SH-SY5Y (cell line): Measurements from ENCODE around the gene PEX7.

Experiments used
- GATA2 ChIP-seq: IDR thresholded peaks from 2 replicates; pipeline ENCODE4 v1.6.1; 2011; ENCODE audit warnings: mild to moderate bottlenecking, low read depth, low read length
- GATA3 ChIP-seq: IDR thresholded peaks from 2 replicates; pipeline ENCODE4 v1.6.1; 2011; ENCODE audit warnings: low read depth, mild to moderate bottlenecking, low read length, moderate library complexity

PEX7 gene

GRCh38 chr6:136862662-136863061 lies 40.3 kb downstream of the PEX7 start:
- no peak for TF ChIP-seq GATA3
- TF ChIP-seq GATA2: no peak

- no peak for TF ChIP-seq GATA2
- TF ChIP-seq GATA3: no peak
Measured at GRCh38 chr6:136863752-136864151, 41.4 kb downstream of the PEX7 start.

- no peak for TF ChIP-seq GATA2
Measured at GRCh38 chr6:136864676-136865075, 42.3 kb downstream of the PEX7 start.

GRCh38 chr6:136866872-136867416 lies 44.6 kb downstream of the PEX7 start:
- TF ChIP-seq GATA3 (no peak), GATA2 (no peak)

- TF ChIP-seq GATA2 (no peak), GATA3 (no peak)
Measured at GRCh38 chr6:136869451-136869850, 47.1 kb downstream of the PEX7 start.

GRCh38 chr6:136873748-136874147 lies 51.4 kb downstream of the PEX7 start:
- TF ChIP-seq GATA2 (no peak), GATA3 (no peak)

- TF ChIP-seq GATA3 (no peak), GATA2 (no peak)
Measured at GRCh38 chr6:136880748-136881460, 58.5 kb downstream of the PEX7 start.

- TF ChIP-seq GATA2: no peak
- no peak for TF ChIP-seq GATA3
Measured at GRCh38 chr6:136886091-136886490, 63.7 kb downstream of the PEX7 start.

GRCh38 chr6:136887953-136888352 lies 65.6 kb downstream of the PEX7 start:
- TF ChIP-seq GATA3 (no peak), GATA2 (no peak)

- TF ChIP-seq GATA2 (no peak), GATA3 (no peak)
Measured at GRCh38 chr6:136889271-136890193, 67.1 kb downstream of the PEX7 start.

- TF ChIP-seq GATA3 (no peak), GATA2 (no peak)
Measured at GRCh38 chr6:136890194-136890839, 67.9 kb downstream of the PEX7 start.

GRCh38 chr6:136890986-136891385 lies 68.6 kb downstream of the PEX7 start:
- TF ChIP-seq GATA3: no peak

- TF ChIP-seq GATA3 (no peak), GATA2 (no peak)
Measured at GRCh38 chr6:136893187-136893586, 70.8 kb downstream of the PEX7 start.

- no peak for TF ChIP-seq GATA3
- no peak for TF ChIP-seq GATA2
Measured at GRCh38 chr6:136895901-136896300, 73.5 kb downstream of the PEX7 start.

GRCh38 chr6:136897071-136897470 lies 74.7 kb downstream of the PEX7 start:
- TF ChIP-seq GATA2 (no peak), GATA3 (no peak)
